ENCODE data around the gene UNC13C. TPM values are rescaled to one million over a fixed set of nuclear protein-coding genes. Genes with fewer than 3 reads are reported as not detected.

UNC13C gene
- total and polyA plus RNA-seq, 2 experiments from 2014 or later = 0.92 to 10.3 TPM

DNA sequence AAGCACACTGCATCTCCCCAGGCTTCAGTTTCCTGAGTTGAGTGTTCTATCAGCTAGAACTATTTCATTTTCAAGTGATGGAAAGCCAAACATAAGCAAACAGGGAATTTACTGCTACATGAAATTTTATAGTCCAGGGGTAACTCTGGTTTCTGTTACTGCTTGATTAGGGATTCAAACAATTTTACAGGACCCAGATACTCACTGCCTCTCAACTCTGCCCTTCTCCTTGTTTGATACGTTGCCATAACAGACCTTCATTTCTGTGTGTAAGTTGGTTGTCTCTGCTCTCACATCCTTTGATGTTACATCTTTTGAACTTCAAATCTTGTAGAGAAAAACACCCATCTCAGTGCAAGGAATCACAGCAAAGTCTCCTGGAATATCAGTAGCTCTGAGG is 572.7 kb downstream of the UNC13C start:
- no peak for DNase-seq (ENCODE audit: low spot score)
- H3K36me3 ChIP-seq (replicated peaks; ENCODE audit: insufficient read depth, low read depth) = no peaks in the 10 kb centered on the region
- WGBS (ENCODE audit: low lambda C conversion rate, missing lambda C conversion rate) = 33% methylated on average over 1 of the region's 1 CpG
- no peak for TF ChIP-seq EZH2phosphoT487 (IDR thresholded peaks at IDR 0.05; ENCODE audit: low read depth, severe bottlenecking, unreplicated experiment)
- TF ChIP-seq, protein P1, sequence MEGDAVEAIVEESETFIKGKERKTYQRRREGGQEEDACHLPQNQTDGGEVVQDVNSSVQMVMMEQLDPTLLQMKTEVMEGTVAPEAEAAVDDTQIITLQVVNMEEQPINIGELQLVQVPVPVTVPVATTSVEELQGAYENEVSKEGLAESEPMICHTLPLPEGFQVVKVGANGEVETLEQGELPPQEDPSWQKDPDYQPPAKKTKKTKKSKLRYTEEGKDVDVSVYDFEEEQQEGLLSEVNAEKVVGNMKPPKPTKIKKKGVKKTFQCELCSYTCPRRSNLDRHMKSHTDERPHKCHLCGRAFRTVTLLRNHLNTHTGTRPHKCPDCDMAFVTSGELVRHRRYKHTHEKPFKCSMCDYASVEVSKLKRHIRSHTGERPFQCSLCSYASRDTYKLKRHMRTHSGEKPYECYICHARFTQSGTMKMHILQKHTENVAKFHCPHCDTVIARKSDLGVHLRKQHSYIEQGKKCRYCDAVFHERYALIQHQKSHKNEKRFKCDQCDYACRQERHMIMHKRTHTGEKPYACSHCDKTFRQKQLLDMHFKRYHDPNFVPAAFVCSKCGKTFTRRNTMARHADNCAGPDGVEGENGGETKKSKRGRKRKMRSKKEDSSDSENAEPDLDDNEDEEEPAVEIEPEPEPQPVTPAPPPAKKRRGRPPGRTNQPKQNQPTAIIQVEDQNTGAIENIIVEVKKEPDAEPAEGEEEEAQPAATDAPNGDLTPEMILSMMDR (IDR thresholded peaks at IDR 0.05; ENCODE audit: poor library complexity) = no peak
- no peaks in the 10 kb centered on the region for H4K20me1 ChIP-seq (ENCODE audit: insufficient read depth, poor library complexity, severe bottlenecking)
- H3K4me1 ChIP-seq (ENCODE audit: insufficient read depth) = no peaks in the 10 kb centered on the region
- H3K4me2 ChIP-seq = no peak overlapping the region
- no peak overlapping the region for H3K4me3 ChIP-seq
- H3K27me3 ChIP-seq = no peaks in the 10 kb centered on the region
- no peaks in the 10 kb centered on the region for H3K9me2 ChIP-seq (replicated peaks; ENCODE audit: insufficient read depth)
- H3K27ac ChIP-seq = no peak overlapping the region
- H2AFZ ChIP-seq = no peak overlapping the region
- H3K9me3 ChIP-seq (ENCODE audit: low read depth) = no peaks in the 10 kb centered on the region
- H3K79me2 ChIP-seq = no peaks in the 10 kb centered on the region

DNA sequence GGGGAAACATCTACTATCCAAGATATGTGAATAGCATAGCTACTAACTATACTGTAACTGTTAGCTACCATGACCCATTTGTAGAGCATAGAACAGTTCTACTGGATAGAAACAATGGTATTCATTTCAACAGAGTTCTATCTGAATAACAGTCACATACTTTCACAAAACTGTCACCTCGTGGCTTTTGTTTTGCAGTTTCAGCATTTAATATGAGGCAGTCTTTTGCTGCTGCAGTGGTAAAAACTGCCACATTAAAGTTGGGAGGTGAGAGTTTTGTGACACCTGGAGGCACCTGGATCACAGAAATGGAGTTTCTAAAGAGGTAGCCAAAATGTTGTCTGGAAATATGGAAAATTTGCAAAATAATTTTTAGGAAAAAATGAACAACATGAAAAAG is 578.0 kb downstream of the UNC13C start:
- 43% methylated on average over 1 of the region's 1 CpG for WGBS (ENCODE audit: low lambda C conversion rate, missing lambda C conversion rate)
- Histone ChIP-seq H3K9me3 (ENCODE audit: low read depth) (no peaks in the 10 kb centered on the region), H3K9me2 (replicated peaks; ENCODE audit: insufficient read depth) (no peaks in the 10 kb centered on the region), H2AFZ (no peak overlapping the region), H3K4me3 (no peak overlapping the region), H3K4me2 (no peak overlapping the region), H3K27ac (no peak overlapping the region), H3K79me2 (no peaks in the 10 kb centered on the region), H3K4me1 (ENCODE audit: insufficient read depth) (no peaks in the 10 kb centered on the region), H4K20me1 (ENCODE audit: insufficient read depth, poor library complexity, severe bottlenecking) (no peaks in the 10 kb centered on the region), H3K36me3 (replicated peaks; ENCODE audit: insufficient read depth, low read depth) (no peaks in the 10 kb centered on the region), H3K27me3 (no peaks in the 10 kb centered on the region)
- DNase-seq (ENCODE audit: low spot score) = no peak
- TF ChIP-seq, protein P1 (IDR thresholded peaks at IDR 0.05; ENCODE audit: poor library complexity) = no peak
- no peak for TF ChIP-seq EZH2phosphoT487 (IDR thresholded peaks at IDR 0.05; ENCODE audit: low read depth, severe bottlenecking, unreplicated experiment)
- TF ChIP-seq EZH2 (IDR thresholded peaks at IDR 0.05; ENCODE audit: borderline replicate concordance) = no peak

- H4K20me1 ChIP-seq (ENCODE audit: insufficient read depth, poor library complexity, severe bottlenecking) = no peaks in the 10 kb centered on the region
- no peak overlapping the region for H2AFZ ChIP-seq
- H3K9me3 ChIP-seq (ENCODE audit: low read depth) = no peaks in the 10 kb centered on the region
- H3K4me3 ChIP-seq = no peak overlapping the region
- no peaks in the 10 kb centered on the region for H3K79me2 ChIP-seq
- no peaks in the 10 kb centered on the region for H3K36me3 ChIP-seq (replicated peaks; ENCODE audit: insufficient read depth, low read depth)
- no peak overlapping the region for H3K27ac ChIP-seq
- DNase-seq (ENCODE audit: low spot score) = no peak
- no peak overlapping the region for H3K4me2 ChIP-seq
- no peaks in the 10 kb centered on the region for H3K27me3 ChIP-seq
- H3K4me1 ChIP-seq (ENCODE audit: insufficient read depth) = no peaks in the 10 kb centered on the region
- TF ChIP-seq EZH2phosphoT487 (IDR thresholded peaks at IDR 0.05; ENCODE audit: low read depth, severe bottlenecking, unreplicated experiment) = no peak
- TF ChIP-seq EZH2 (IDR thresholded peaks at IDR 0.05; ENCODE audit: borderline replicate concordance) = no peak
- TF ChIP-seq, protein P1 (IDR thresholded peaks at IDR 0.05; ENCODE audit: poor library complexity) = no peak
- H3K9me2 ChIP-seq (replicated peaks; ENCODE audit: insufficient read depth) = no peaks in the 10 kb centered on the region
- 77% methylated on average over 4 of the region's 4 CpGs for WGBS (ENCODE audit: low lambda C conversion rate, missing lambda C conversion rate)
Observed at GRCh38 chr15:54559405-54560069, 581.3 kb downstream of the UNC13C start.
